H1 (cell line): ENCODE data around the gene TCL1A. TPM values are rescaled to one million over a fixed set of nuclear protein-coding genes. Genes with fewer than 3 reads are reported as not detected.

Experiments
- CHD7 ChIP-seq: fragments of 300-600 bp; sonication (generic); IDR thresholded peaks from 2 replicates; pipeline ENCODE4 v1.7.1; 2012; ENCODE audit warnings: low read length, moderate library complexity, mild to moderate bottlenecking, inconsistent platforms; ENCODE audit not compliant: insufficient replicate concordance
- FOSL1 ChIP-seq: IDR thresholded peaks from 2 replicates; pipeline ENCODE4 v1.6.1; 2011; ENCODE audit warnings: mild to moderate bottlenecking, low read depth, low read length, moderate library complexity; ENCODE audit not compliant: insufficient read depth
- SP1 ChIP-seq: IDR thresholded peaks from 2 replicates; pipeline ENCODE4 v1.6.1; 2011; ENCODE audit warnings: low read depth, low read length
- YY1 ChIP-seq: IDR thresholded peaks from 2 replicates; pipeline ENCODE4 v1.6.1; 2011; ENCODE audit warnings: low read depth, mild to moderate bottlenecking, low read length
- ZNF274 ChIP-seq: IDR thresholded peaks from 2 replicates; pipeline ENCODE4 v1.7.0; 2012; ENCODE audit warnings: low read length, borderline replicate concordance; ENCODE audit errors: extremely low read depth
- polyA plus RNA-seq, 7 experiments: library from polyadenylated mRNA; depleted of rRNA in 3 of 7; stranded (reverse) in 5 of 7; unstranded in 2 of 7; fragments of >200 nt in 5 of 7; fragments of 200-250 nt in 2 of 7; gene quantifications; 1 replicate in 5 of 7; 2 replicates in 1 of 7; 4 replicates in 1 of 7; pipeline versions ENCODE4 v1.2.1 to v1.2.3, GENCODE V29; 2011 to 2013; ENCODE audit warnings: missing spikeins in 2 of 7, mixed read lengths in 2 of 7
- total RNA-seq: library from RNA; stranded (reverse); fragmentation: NEBNext Ultra II Directional; extraction: Animal tissue kit (Norgen Biotek cat#: 25700); gene quantifications from 2 replicates; pipeline ENCODE4 v1.2.1, GENCODE V29; 2021

Gene TCL1A
- total and polyA plus RNA-seq, 2 of the 8 experiments (the other 6 are each of a cell fraction or from before 2014, with no cell fraction given): 0.35 to 7.6 TPM

- no peak for TF ChIP-seq FOSL1
- TF ChIP-seq CHD7: no peak
- TF ChIP-seq SP1: no peak
- no peak for TF ChIP-seq YY1
- TF ChIP-seq ZNF274: no peak
Measured at GRCh38 chr14:95711476-95712176, 2.3 kb downstream of the TCL1A start (continued).
